HG02798 (cell line): ENCODE results near the gene SBDS.
"Not testable (repeated sequence)": the region's sequence is repeated elsewhere in the genome, so short reads cannot be mapped to it uniquely, and the experiment has no call there.

Experiments used
- ATAC-seq: cut with Tn5 transposase; IDR thresholded peaks from one replicate; pipeline ENCODE4 v1.9.1; 2021; ENCODE audit warnings: mild to moderate bottlenecking; ENCODE audit not compliant: unreplicated experiment, poor library complexity

Gene SBDS

GRCh38 chr7:66995050-66995776 lies at the start of gene SBDS:
TSS of gene SBDS (minus strand) at chr7:66995586. CDS start at chr7:66995417, 169 bp downstream.
- peak; percentile 76 for ATAC-seq

- not testable (repeated sequence) for ATAC-seq
Measured at GRCh38 chr7:67043559-67043930, 48.2 kb upstream of the SBDS start.

GRCh38 chr7:67042781-67043558 lies 47.6 kb upstream of the SBDS start:
- ATAC-seq, result not testable (repeated sequence)

DNA sequence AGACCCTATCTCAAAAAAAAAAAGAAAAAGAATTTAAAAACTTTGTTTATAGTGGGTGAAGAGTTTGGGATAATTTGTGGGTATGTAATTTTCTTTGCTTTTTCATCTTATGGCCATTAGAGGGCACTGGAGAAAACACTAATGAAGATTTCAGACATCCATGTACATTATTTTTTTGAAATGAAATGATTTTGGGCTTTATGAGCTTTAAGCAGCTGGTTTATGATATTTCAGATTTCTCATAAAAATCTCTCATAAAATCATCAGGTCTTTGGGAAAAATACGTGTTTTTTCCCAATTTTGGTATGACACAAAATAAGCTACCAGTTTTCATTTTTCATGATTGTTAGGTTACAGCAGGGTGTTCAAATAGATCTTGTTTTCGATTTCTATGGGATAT lies 45.4 kb upstream of the SBDS start:
- ATAC-seq, result not testable (repeated sequence)

DNA sequence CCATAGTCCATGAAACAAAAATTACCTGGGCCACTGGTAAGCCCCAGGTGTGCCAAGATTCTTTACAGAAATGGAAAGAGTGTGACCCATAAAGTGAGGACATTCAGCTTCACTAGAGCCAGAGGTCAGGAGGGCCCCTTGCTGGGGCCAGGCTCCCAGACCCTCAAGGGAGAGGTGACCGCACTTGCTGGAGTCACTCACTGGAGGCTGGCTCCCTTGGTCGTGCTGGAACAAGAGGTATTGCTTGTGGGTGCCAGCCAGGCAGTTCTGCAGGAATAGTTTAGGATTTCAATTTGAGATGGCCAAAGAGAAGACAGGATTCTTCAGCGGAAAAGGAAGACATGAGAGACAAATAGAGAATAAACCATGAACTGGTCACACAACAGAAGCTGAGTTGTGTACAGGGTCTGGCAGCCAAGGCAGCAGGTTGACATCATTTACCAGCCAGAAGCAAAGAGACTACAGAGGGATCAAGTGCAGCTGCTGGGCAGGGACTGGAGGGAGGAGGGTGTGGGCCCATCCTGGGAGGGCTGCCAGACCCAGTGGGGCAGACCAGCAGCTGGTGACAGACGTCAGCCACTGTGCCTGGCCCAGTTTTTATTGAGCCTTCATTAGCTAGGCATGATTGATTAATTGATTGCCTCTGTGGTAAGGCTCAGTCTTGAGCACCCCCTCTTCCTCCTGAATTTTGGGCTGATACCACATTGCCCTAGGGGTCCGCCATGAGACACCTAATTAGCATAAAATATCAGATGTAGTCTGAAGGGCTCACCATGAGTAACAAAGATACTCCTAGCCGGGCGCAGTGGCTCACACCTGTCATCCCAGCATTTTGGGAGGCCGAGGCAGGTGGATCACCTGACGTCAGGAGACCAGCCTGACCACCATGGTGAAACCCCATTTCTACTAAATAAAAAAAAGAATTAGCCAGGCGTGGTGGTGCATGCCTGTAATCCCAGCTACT lies 41.3 kb upstream of the SBDS start:
- not testable (repeated sequence) for ATAC-seq

DNA sequence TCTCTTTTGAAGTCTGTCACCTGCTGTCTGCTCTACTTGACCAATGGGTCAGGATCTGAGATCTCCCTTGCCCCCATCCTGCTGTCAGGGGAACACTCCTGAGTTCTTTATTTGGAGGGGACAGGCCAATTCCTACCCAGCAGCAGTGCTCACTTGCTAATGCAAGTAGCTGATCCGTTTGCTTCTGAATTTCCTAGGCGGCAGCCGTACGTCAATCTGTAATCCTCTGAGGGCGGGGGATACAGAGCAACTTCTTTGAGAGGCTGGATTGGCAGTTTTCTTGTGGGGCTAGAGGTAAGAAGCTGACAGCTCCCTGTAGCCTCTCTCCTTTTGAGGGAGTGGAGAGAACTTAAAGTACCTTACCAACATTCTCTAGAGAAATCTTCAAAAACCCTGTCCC lies 37.9 kb upstream of the SBDS start:
- no peak for ATAC-seq

GRCh38 chr7:67031685-67032084 lies 36.3 kb upstream of the SBDS start:
- ATAC-seq, result not testable (repeated sequence)

- not testable (repeated sequence) for ATAC-seq
Measured at GRCh38 chr7:67025459-67025858, 30.1 kb upstream of the SBDS start.

DNA sequence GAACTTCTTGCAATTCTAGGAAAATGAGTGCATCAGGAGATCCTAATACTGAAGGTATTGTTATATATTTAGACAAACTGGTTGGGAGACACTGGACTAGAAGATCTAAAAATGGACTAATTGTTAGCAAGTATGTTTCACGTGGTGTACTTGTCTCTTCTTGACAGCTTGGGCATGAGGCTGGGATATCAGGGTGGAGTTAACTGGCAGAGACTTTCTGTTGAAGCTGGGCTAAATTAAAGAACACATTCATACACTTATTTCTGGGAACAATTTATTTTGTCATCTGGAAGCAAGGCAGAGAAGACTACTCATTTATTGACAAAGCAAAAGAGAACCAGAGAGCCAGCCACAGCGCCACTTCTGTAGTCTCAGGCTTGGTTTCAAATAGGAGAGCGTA lies 27.1 kb upstream of the SBDS start:
- ATAC-seq, result no peak

DNA sequence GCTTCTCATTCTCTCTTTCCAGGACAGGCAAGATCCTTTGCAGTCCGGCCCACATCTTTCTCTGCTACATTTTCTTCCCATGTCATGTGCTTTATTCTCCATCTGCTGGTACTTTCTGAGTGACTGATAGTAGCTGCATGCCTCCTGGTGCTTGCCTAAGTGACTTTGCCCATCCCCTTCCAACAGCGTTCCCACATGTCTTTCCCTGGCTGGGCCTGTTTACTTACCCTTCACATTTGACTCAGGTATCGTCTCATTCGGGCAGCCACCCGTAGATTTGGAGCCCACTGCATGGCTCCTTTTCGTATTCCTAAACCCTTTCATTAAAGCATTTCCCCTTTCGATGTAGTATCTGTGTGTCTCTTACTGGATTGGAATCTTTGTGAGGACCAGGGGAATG lies 25.9 kb upstream of the SBDS start:
- ATAC-seq, result no peak

DNA sequence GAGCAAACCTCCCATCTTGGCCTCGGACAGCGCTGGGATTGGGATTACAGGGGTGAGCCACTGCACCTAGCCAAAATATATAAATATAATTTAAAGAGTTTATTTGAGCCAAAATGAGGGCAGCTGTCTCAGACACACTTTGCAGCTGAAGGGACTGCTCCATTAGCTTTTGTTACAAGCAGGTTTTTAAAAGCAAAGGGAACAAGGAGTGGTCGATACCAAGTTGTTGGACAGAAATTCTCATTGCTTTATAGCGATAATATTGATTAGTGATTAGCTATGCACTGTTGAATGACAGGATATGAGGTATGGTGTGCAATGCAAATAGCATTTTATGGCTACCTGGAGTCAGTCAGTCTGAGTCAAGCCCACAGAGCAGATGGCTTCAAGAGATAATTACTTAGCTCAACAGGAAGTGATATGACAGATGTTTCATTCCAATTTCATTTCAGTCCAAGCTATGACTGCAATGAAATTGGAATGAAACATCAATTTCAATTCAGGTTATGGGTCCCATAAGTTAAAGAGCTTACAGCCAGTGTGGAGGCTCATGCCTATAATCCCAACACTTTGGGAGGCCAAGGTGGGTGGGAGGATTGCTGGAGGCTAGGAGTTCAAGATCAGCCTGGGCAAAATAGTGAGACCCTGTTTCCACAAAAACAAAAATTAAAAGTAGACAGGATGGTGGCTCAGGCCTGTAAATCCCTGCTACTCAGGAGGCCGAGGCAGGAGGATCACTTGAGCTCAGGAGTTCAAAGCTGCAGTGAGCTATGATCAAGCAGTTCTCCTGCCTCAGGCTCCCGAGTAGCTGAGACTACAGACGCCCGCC lies 24.4 kb upstream of the SBDS start:
- ATAC-seq, result no peak

- no peak for ATAC-seq
Measured at GRCh38 chr7:67018940-67019339, 23.6 kb upstream of the SBDS start.

- not testable (repeated sequence) for ATAC-seq
Measured at GRCh38 chr7:67017971-67018370, 22.6 kb upstream of the SBDS start.

- not testable (repeated sequence) for ATAC-seq
Measured at GRCh38 chr7:67014076-67014622, 18.8 kb upstream of the SBDS start.

- ATAC-seq, result not testable (repeated sequence)
Measured at GRCh38 chr7:67009677-67010076, 14.3 kb upstream of the SBDS start.

DNA sequence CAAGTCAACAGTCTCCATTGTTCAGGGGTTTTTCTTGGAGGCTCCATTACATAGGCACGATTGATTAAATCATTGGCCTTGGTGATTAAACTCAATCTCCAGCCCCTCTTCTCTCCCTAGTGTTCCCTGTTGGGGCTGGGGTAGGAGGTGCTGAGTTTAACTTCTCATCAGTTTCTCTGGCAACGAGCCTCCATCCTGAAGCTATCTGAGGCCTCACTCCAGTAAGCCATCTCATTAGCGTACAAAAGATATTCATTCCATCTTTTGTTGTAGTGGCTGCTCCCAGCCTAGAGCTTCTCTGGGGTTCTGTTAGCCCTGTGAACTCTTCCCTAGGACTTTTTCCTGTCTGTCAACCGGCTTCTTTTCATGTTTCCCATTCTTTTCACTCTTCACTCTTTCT lies 12.9 kb upstream of the SBDS start:
- ATAC-seq, result no peak

GRCh38 chr7:67006965-67007364 lies 11.6 kb upstream of the SBDS start:
- ATAC-seq, result no peak

GRCh38 chr7:67004145-67004544 lies 8.8 kb upstream of the SBDS start:
- not testable (repeated sequence) for ATAC-seq

DNA sequence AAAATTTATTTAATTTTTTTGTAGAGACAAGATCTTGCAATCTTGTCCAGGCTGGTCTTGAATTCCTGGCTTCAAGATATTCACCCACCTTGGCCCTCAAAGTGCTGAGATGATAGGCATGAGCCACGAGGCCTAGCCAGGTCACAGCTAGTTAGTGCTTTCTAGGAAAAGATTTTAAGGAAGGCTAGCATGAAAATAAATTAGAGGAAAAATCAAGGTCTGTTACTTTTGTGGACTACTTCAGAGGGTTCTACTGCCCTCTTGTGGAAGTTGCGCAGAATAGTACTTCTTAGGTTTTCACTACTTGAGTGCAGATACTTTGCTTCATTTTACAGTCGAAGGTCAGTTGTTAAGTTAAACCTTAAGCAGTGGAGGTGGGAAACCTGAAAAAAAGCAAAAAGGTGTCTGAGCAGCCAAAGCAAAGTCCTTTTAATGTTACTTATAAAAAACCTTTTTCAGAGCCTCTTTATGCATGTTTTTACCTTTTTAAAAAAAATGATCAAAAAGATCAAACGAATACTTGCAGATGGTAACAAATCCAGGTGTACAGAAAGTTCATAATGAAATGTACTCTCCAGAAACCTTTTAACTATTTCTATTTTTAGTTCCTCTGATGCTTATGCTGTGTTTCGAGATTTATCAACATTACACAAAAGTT lies 5.3 kb upstream of the SBDS start:
- not testable (repeated sequence) for ATAC-seq
